Measurements from ENCODE around the gene TTC23. TPM values are rescaled to one million over a fixed set of nuclear protein-coding genes. Genes with fewer than 3 reads are reported as not detected.

Gene TTC23
- polyA plus RNA-seq, 2 of the 4 experiments (the other 2 are of a cell fraction), result 7.0 to 16.5 TPM

GRCh38 chr15:99090011-99090699, 159.2 kb downstream of the TTC23 start:
- TF ChIP-seq CHD4 (IDR thresholded peaks at IDR 0.05; ENCODE audit: borderline replicate concordance) (no peak), RFX5 (IDR thresholded peaks at IDR 0.05) (no peak)

GRCh38 chr15:99087405-99087943, 161.9 kb downstream of the TTC23 start:
- ChIA-PET CTCF (interaction anchor here (0.6 to 8.3 kb wide), 14 partner anchors 8 to 428 kb away, joined by 3 to 81 read pairs (median 4); partner anchors contain the start of gene SYNM), POLR2A (no interaction called here)
- no peak for DNase-seq (ENCODE audit: low read depth in 1 of 2, low spot score in 1 of 2)
- Histone ChIP-seq H3K27ac (no peak overlapping the region), H3K4me3 (no peak overlapping the region), H3K4me2 (no peak overlapping the region), H3K9me3 (peaks cover 4% of the 10 kb centered on the region; the same call in 1 of the 3 replicates), H3K4me1 (no peaks in the 10 kb centered on the region)
- no peak for TF ChIP-seq RAD21 (conservative IDR thresholded peaks at IDR 0.05 in 1 of 2, IDR thresholded peaks at IDR 0.05 in 1 of 2)
- no peak for TF ChIP-seq CHD2 (IDR thresholded peaks at IDR 0.05; ENCODE audit: low read length, partially characterized antibody)
- no peak for TF ChIP-seq PBX3 (IDR thresholded peaks at IDR 0.05)
- TF ChIP-seq ZSCAN20 (CRISPR knock-in tag; IDR thresholded peaks at IDR 0.05), result no peak
- no peak for FAIRE-seq
- 75% methylated on average over 11 of the region's 11 CpGs for WGBS (ENCODE audit: missing lambda C conversion rate)
- ATAC-seq, result peak in 1 of 2 experiments; percentile 48; a peak in 2 of 6 replicates

More at GRCh38 chr15:99090011-99090699, 159.2 kb downstream of the TTC23 start:
- Histone ChIP-seq H3K4me3 (no peak overlapping the region), H3K9me3 (no peaks in the 10 kb centered on the region), H3K4me2 (no peak overlapping the region), H3K4me1 (no peaks in the 10 kb centered on the region), H3K27ac (no peak overlapping the region)
- 61% methylated on average over 3 of the region's 3 CpGs for WGBS (ENCODE audit: missing lambda C conversion rate)
- FAIRE-seq (no peak), ATAC-seq (no peak), DNase-seq (ENCODE audit: low read depth in 1 of 2, low spot score in 1 of 2) (no peak)
- ChIA-PET POLR2A (no interaction called here), CTCF (interaction anchor here (0.6 to 8.3 kb wide), 8 partner anchors 10 to 508 kb away, joined by 3 to 81 read pairs (median 6); partner anchors contain the start of gene SYNM)

- FAIRE-seq (no peak), DNase-seq (ENCODE audit: low read depth in 1 of 2, low spot score in 1 of 2) (no peak), ATAC-seq (no peak)
- POLR2A ChIA-PET, result no interaction called here
- no peak overlapping the region for H3K4me2 ChIP-seq
- H3K9me3 ChIP-seq, result peaks cover 4% of the 10 kb centered on the region; the same call in 1 of the 3 replicates
- CTCF ChIA-PET, result interaction anchor here (1.4 to 8.3 kb wide), 4 partner anchors 10 to 567 kb away, joined by 3 to 81 read pairs (median 22); no protein-coding TSS in a partner anchor
- H3K27ac ChIP-seq, result no peak overlapping the region
- H3K4me3 ChIP-seq, result no peak overlapping the region
- TF ChIP-seq ESRRA (IDR thresholded peaks at IDR 0.05; ENCODE audit: borderline replicate concordance, low read length) (no peak), PBX3 (IDR thresholded peaks at IDR 0.05) (no peak), NFE2L2 (conservative IDR thresholded peaks at IDR 0.05; ENCODE audit: low read length) (no peak), HDAC2 (IDR thresholded peaks at IDR 0.05) (no peak), SREBF2 (IDR thresholded peaks at IDR 0.05) (no peak), ATOH8 (CRISPR knock-in tag; IDR thresholded peaks at IDR 0.05; ENCODE audit: low read depth) (no peak)
- no peaks in the 10 kb centered on the region for H3K4me1 ChIP-seq
- 74% methylated on average over 2 of the region's 2 CpGs for WGBS (ENCODE audit: missing lambda C conversion rate)
Observed at GRCh38 chr15:99086327-99086667, 163.1 kb downstream of the TTC23 start.

Other genes with a start within 250 kb of the TTC23 start
- not detected in 2 replicates for gene PGPEP1L, start 241.8 kb downstream of the TTC23 start, polyA plus RNA-seq (2011; rRNA removed)
- not detected in 3 replicates for gene PGPEP1L, start 241.8 kb downstream of the TTC23 start, polyA plus RNA-seq (2017; fragmentation: RNase III; extraction: RNeasy Plus Mini Kit Qiagen cat#74134 plus additional on column Dnase treatment)
- 22.6 and 23.7 TPM in 2 replicates for gene SYNM, start 144.5 kb downstream of the TTC23 start, polyA plus RNA-seq (2011; rRNA removed)
- gene SYNM, start 144.5 kb downstream of the TTC23 start, polyA plus RNA-seq (2017; fragmentation: RNase III; extraction: RNeasy Plus Mini Kit Qiagen cat#74134 plus additional on column Dnase treatment), result 34.1 to 37.7 TPM (median 34.2 TPM) in 3 replicates
- gene LRRC28, start 1.9 kb upstream of the TTC23 start, polyA plus RNA-seq (2011; rRNA removed), result 62.4 and 75.0 TPM in 2 replicates
- 18.2 to 22.3 TPM (median 19.6 TPM) in 3 replicates for gene LRRC28, start 1.9 kb upstream of the TTC23 start, polyA plus RNA-seq (2017; fragmentation: RNase III; extraction: RNeasy Plus Mini Kit Qiagen cat#74134 plus additional on column Dnase treatment)

Data from A549 (cell line).